ENCODE data around the gene SLC6A12.

Gene SLC6A12

GRCh38 chr12:174596-174995 lies 39.4 kb downstream of the SLC6A12 start:
- Histone ChIP-seq H3K27ac (no peak overlapping the region), H3K4me2 (no peak overlapping the region), H3K9ac (no peak overlapping the region), H3K79me2 (ENCODE audit: insufficient read depth, low read depth) (no peaks in the 10 kb centered on the region), H3K27me3 (ENCODE audit: insufficient read depth, low read depth) (no peaks in the 10 kb centered on the region), H4K20me1 (ENCODE audit: insufficient read depth) (no peaks in the 10 kb centered on the region), H3K36me3 (ENCODE audit: insufficient read depth) (no peaks in the 10 kb centered on the region), H3K4me3 (IDR thresholded peaks at IDR 0.05; ENCODE audit: insufficient read depth, low read depth, low read length) (no peak overlapping the region), H2AFZ (ENCODE audit: low read depth) (no peak overlapping the region), H3K4me1 (ENCODE audit: low read depth, poor library complexity, severe bottlenecking) (peaks cover 9% of the 10 kb centered on the region)
- no peak for TF ChIP-seq CTCF (conservative IDR thresholded peaks at IDR 0.05; ENCODE audit: low read depth, low read length)

- Histone ChIP-seq H3K4me1 (ENCODE audit: low read depth, poor library complexity, severe bottlenecking) (peaks cover 9% of the 10 kb centered on the region), H3K4me3 (IDR thresholded peaks at IDR 0.05; ENCODE audit: insufficient read depth, low read depth, low read length) (no peak overlapping the region), H2AFZ (ENCODE audit: low read depth) (no peak overlapping the region), H3K27ac (no peak overlapping the region), H3K9ac (no peak overlapping the region), H4K20me1 (ENCODE audit: insufficient read depth) (no peaks in the 10 kb centered on the region), H3K36me3 (ENCODE audit: insufficient read depth) (no peaks in the 10 kb centered on the region), H3K79me2 (ENCODE audit: insufficient read depth, low read depth) (no peaks in the 10 kb centered on the region), H3K27me3 (ENCODE audit: insufficient read depth, low read depth) (no peaks in the 10 kb centered on the region), H3K4me2 (no peak overlapping the region)
- no peak for TF ChIP-seq CTCF (conservative IDR thresholded peaks at IDR 0.05; ENCODE audit: low read depth, low read length)
Observed at GRCh38 chr12:174124-174523, 39.8 kb downstream of the SLC6A12 start.

GRCh38 chr12:172732-173161 lies 41.2 kb downstream of the SLC6A12 start:
- H3K4me2 ChIP-seq = no peak overlapping the region
- H3K79me2 ChIP-seq (ENCODE audit: insufficient read depth, low read depth) = no peaks in the 10 kb centered on the region
- H3K27me3 ChIP-seq (ENCODE audit: insufficient read depth, low read depth) = no peaks in the 10 kb centered on the region
- no peak overlapping the region for H3K9ac ChIP-seq
- H4K20me1 ChIP-seq (ENCODE audit: insufficient read depth) = no peaks in the 10 kb centered on the region
- no peak overlapping the region for H3K4me3 ChIP-seq (IDR thresholded peaks at IDR 0.05; ENCODE audit: insufficient read depth, low read depth, low read length)
- H3K4me1 ChIP-seq (ENCODE audit: low read depth, poor library complexity, severe bottlenecking) = peaks cover 9% of the 10 kb centered on the region
- no peak overlapping the region for H3K27ac ChIP-seq
- no peak for TF ChIP-seq CTCF (conservative IDR thresholded peaks at IDR 0.05; ENCODE audit: low read depth, low read length)
- no peak overlapping the region for H2AFZ ChIP-seq (ENCODE audit: low read depth)
- no peaks in the 10 kb centered on the region for H3K36me3 ChIP-seq (ENCODE audit: insufficient read depth)

- H3K79me2 ChIP-seq (ENCODE audit: insufficient read depth, low read depth) = no peaks in the 10 kb centered on the region
- H4K20me1 ChIP-seq (ENCODE audit: insufficient read depth) = no peaks in the 10 kb centered on the region
- TF ChIP-seq CTCF (conservative IDR thresholded peaks at IDR 0.05; ENCODE audit: low read depth, low read length) = no peak
- H2AFZ ChIP-seq (ENCODE audit: low read depth) = no peak overlapping the region
- H3K9ac ChIP-seq = no peak overlapping the region
- no peaks in the 10 kb centered on the region for H3K36me3 ChIP-seq (ENCODE audit: insufficient read depth)
- no peak overlapping the region for H3K4me3 ChIP-seq (IDR thresholded peaks at IDR 0.05; ENCODE audit: insufficient read depth, low read depth, low read length)
- H3K4me2 ChIP-seq = no peak overlapping the region
- H3K4me1 ChIP-seq (ENCODE audit: low read depth, poor library complexity, severe bottlenecking) = peaks cover 12% of the 10 kb centered on the region
- no peak overlapping the region for H3K27ac ChIP-seq
- no peaks in the 10 kb centered on the region for H3K27me3 ChIP-seq (ENCODE audit: insufficient read depth, low read depth)
Observed at GRCh38 chr12:171743-172676, 41.9 kb downstream of the SLC6A12 start.

All from KMS-11 (cell line).